NCI-H1436 treated with DMSO at 0.1 percent for 48 hours (cell line): Measurements from ENCODE around the gene TRIP4.
"Not testable (repeated sequence)": the region's sequence is repeated elsewhere in the genome, so short reads cannot be mapped to it uniquely, and the experiment has no call there.

Source experiments
- DNase-seq: peaks from one replicate; lab custom pipeline; 2025; lab: John Stamatoyannopoulos, UW

The TRIP4 gene

GRCh38 chr15:64381000-64381751 is 6.5 kb upstream of the TRIP4 start, which contains the start of gene PCLAF:
PCLAF (minus strand) TSS chr15:64381441; CDS start chr15:64381371, 70 bp downstream.
- DNase-seq = peak; percentile 79

- no peak for DNase-seq
Measured at GRCh38 chr15:64383760-64384159, 3.9 kb upstream of the TRIP4 start.

- no peak for DNase-seq
Measured at GRCh38 chr15:64386291-64386690, 1.3 kb upstream of the TRIP4 start.

GRCh38 chr15:64389036-64389435 is 1.4 kb downstream of the TRIP4 start:
- no peak for DNase-seq

- DNase-seq = not testable (repeated sequence)
Measured at GRCh38 chr15:64392471-64392870, 4.8 kb downstream of the TRIP4 start.

- DNase-seq = no peak
Measured at GRCh38 chr15:64396789-64397188, 9.2 kb downstream of the TRIP4 start.

- DNase-seq = no peak
Measured at GRCh38 chr15:64398575-64398974, 10.9 kb downstream of the TRIP4 start.

- DNase-seq = no peak
Measured at GRCh38 chr15:64400583-64400982, 12.9 kb downstream of the TRIP4 start.

- no peak for DNase-seq
Measured at GRCh38 chr15:64412216-64412615, 24.6 kb downstream of the TRIP4 start.

GRCh38 chr15:64422697-64423096 is 35.1 kb downstream of the TRIP4 start:
- DNase-seq = no peak

- DNase-seq = no peak
Measured at GRCh38 chr15:64423970-64424369, 36.3 kb downstream of the TRIP4 start.

GRCh38 chr15:64425221-64425620 is 37.6 kb downstream of the TRIP4 start:
- DNase-seq = no peak

GRCh38 chr15:64426845-64427465 is 39.3 kb downstream of the TRIP4 start:
- no peak for DNase-seq

GRCh38 chr15:64429448-64429847 is 41.8 kb downstream of the TRIP4 start:
- no peak for DNase-seq

GRCh38 chr15:64430000-64430735 is 42.5 kb downstream of the TRIP4 start:
- DNase-seq = no peak

GRCh38 chr15:64437982-64438381 is 50.3 kb downstream of the TRIP4 start:
- no peak for DNase-seq

GRCh38 chr15:64438653-64439447 is 51.2 kb downstream of the TRIP4 start:
- no peak for DNase-seq

GRCh38 chr15:64441852-64442251 is 54.2 kb downstream of the TRIP4 start:
- no peak for DNase-seq

- no peak for DNase-seq
Measured at GRCh38 chr15:64443016-64443415, 55.4 kb downstream of the TRIP4 start.

- no peak for DNase-seq
Measured at GRCh38 chr15:64443747-64444621, 56.3 kb downstream of the TRIP4 start.

- no peak for DNase-seq
Measured at GRCh38 chr15:64444836-64445235, 57.2 kb downstream of the TRIP4 start.
